Mesothelial cell of epicardium (in vitro differentiated cells): ENCODE data around the gene HSD11B1L. TPM values are rescaled to one million over a fixed set of nuclear protein-coding genes. Genes with fewer than 3 reads are reported as not detected.

Source experiments
- DNase-seq, 2 experiments: peaks; one replicate each; pipeline ENCODE4 v3.0.0; 2021; ENCODE audit warnings: low spot score in 2 of 2; ENCODE audit not compliant: unreplicated experiment in 2 of 2
- H3K27ac Mint-ChIP-seq: 2 replicates; pipeline ENCODE4 v1.8.0; 2021; ENCODE audit warnings: mixed read lengths
- H3K27me3 Mint-ChIP-seq: 2 replicates; pipeline ENCODE4 v1.8.0; 2021; ENCODE audit warnings: low read depth, mixed read lengths
- H3K36me3 Mint-ChIP-seq: 2 replicates; pipeline ENCODE4 v1.8.0; 2021; ENCODE audit warnings: mixed read lengths
- H3K4me1 Mint-ChIP-seq: 2 replicates; pipeline ENCODE4 v1.8.0; 2021; ENCODE audit warnings: mixed read lengths
- H3K4me3 Mint-ChIP-seq: 2 replicates; pipeline ENCODE4 v1.8.0; 2021; ENCODE audit warnings: mild to moderate bottlenecking, moderate library complexity, mixed read lengths
- H3K9me3 Mint-ChIP-seq: 2 replicates; pipeline ENCODE4 v1.8.0; 2021; ENCODE audit warnings: mixed read lengths
- total RNA-seq: library from RNA; stranded (reverse); gene quantifications from 3 replicates; pipeline ENCODE4 v1.2.1, GENCODE V29; 2021
- TF ChIP-seq, protein P1 (sequence below): fragments of 200-600 bp; sonication (generic); IDR thresholded peaks from one replicate; pipeline ENCODE4 v1.5.0; 2021; ENCODE audit warnings: antibody characterized with exemption; ENCODE audit not compliant: unreplicated experiment

HSD11B1L gene
- total RNA-seq, 1 donor from 2014 or later, result 16.0 TPM

DNA sequence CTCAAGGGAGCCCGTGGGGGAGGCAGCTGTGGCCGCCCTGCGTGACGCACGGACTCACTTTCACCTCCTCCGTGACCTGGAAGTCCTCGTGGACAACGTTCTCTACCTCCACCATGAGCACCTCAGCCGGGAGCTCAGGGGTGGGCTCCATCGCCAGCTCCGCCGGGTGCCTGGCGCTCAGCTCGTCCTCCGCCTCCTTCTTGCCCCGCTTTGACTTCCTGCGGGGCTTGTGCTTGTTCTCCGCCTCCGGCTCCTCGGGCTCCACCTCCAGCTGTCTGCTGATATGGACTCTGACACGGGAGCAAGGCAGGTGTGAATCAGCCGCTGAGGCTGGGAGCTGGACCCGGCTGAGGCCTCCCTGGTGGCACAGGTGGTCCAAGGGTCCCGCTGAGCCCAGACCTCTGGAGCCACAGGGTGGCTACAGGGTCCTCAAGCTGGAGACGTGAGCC lies 30.9 kb downstream of the HSD11B1L start:
- Mint-ChIP-seq H3K4me1 (peaks cover 1% of the 10 kb centered on the region), H3K4me3 (no peak overlapping the region), H3K27me3 (no peaks in the 10 kb centered on the region), H3K27ac (no peak overlapping the region), H3K36me3 (peaks cover 7% of the 10 kb centered on the region), H3K9me3 (no peaks in the 10 kb centered on the region)
- no peak for DNase-seq
- TF ChIP-seq, protein P1, sequence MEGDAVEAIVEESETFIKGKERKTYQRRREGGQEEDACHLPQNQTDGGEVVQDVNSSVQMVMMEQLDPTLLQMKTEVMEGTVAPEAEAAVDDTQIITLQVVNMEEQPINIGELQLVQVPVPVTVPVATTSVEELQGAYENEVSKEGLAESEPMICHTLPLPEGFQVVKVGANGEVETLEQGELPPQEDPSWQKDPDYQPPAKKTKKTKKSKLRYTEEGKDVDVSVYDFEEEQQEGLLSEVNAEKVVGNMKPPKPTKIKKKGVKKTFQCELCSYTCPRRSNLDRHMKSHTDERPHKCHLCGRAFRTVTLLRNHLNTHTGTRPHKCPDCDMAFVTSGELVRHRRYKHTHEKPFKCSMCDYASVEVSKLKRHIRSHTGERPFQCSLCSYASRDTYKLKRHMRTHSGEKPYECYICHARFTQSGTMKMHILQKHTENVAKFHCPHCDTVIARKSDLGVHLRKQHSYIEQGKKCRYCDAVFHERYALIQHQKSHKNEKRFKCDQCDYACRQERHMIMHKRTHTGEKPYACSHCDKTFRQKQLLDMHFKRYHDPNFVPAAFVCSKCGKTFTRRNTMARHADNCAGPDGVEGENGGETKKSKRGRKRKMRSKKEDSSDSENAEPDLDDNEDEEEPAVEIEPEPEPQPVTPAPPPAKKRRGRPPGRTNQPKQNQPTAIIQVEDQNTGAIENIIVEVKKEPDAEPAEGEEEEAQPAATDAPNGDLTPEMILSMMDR, result no peak

DNA sequence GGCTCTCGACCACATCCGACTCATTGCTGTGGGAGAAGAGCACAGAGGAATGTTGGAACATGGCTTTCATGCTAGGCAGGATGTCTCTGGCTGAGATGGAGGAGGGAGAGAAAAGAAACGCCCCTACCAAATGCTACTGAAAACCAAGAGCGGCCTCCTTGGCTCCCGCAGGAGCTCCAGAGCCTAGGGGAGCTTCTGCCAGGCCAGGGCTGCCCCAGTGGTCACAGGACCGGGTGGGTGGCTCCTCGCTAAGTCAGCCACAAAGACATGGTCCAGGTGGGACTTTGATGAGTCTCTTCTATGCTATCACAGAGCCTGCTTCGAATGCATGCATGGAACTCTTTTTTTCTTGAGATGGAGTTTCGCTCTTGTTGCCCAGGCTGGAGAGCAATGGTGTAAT lies 32.4 kb downstream of the HSD11B1L start:
- no peaks in the 10 kb centered on the region for H3K27me3 Mint-ChIP-seq
- H3K4me3 Mint-ChIP-seq, result no peak overlapping the region
- no peak for DNase-seq
- H3K27ac Mint-ChIP-seq, result no peak overlapping the region
- peaks cover 9% of the 10 kb centered on the region for H3K36me3 Mint-ChIP-seq
- peaks cover 5% of the 10 kb centered on the region for H3K4me1 Mint-ChIP-seq
- TF ChIP-seq, protein P1, result no peak
- no peaks in the 10 kb centered on the region for H3K9me3 Mint-ChIP-seq

DNA sequence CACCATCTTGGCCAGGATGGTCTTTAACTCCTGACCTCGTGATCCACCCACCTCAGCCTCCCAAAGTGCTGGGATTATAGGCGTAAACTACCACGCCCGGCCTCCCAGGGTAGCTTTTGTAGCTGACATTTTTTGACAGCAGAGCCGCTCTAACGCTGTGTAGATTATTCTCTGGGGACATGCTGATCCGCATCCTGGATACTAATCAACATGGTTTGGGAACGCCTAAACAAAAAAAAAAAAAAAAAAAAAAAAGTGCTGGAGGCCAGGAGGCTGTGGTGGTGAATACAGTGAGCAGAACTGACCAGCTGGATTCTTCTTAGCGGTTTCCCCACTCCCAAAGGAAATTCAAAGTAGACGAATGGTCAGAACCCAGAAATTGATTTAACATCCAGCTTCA lies 34.0 kb downstream of the HSD11B1L start:
- H3K4me3 Mint-ChIP-seq, result no peak overlapping the region
- TF ChIP-seq, protein P1, result no peak
- H3K9me3 Mint-ChIP-seq, result no peaks in the 10 kb centered on the region
- H3K36me3 Mint-ChIP-seq, result peaks cover 9% of the 10 kb centered on the region
- DNase-seq, result no peak
- H3K27me3 Mint-ChIP-seq, result no peaks in the 10 kb centered on the region
- H3K27ac Mint-ChIP-seq, result no peak overlapping the region
- H3K4me1 Mint-ChIP-seq, result peaks cover 15% of the 10 kb centered on the region

DNA sequence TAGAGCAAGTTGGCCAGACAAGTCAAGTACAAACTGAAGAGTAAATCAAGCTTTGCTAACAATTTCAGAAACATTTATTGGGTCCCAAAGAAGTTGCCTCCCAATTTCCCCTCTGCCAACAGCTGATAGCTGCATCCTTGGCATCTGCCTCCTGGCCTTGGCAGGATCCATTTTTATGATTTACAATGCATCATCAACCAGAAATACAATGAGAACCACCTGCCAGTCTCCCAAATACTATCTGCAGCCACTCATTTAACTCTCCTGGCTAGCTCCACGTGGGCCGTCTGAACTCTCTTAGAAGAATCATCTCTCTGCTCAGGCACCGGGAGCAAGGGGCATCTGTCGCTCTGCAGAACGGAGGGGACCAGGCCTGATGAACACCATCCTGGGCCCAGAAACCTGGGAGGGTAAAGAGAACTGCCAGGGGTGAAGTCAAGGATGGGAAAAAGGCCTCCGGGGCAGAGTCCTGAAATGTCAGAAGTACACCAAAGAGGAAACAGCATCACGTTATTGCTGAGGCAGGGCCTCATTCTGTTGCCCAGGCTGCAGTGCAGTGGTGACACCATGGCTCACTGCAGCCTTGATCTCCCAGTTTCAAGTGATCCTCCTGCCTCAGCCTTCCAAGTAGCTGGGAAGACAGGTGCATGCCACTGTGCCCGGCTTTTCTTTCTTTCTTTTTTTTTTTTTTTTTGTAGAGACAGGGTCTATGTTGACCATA lies 36.5 kb downstream of the HSD11B1L start:
- H3K9me3 Mint-ChIP-seq, result no peaks in the 10 kb centered on the region
- peaks cover 9% of the 10 kb centered on the region for H3K36me3 Mint-ChIP-seq
- no peaks in the 10 kb centered on the region for H3K27me3 Mint-ChIP-seq
- H3K4me3 Mint-ChIP-seq, result peak overlapping the region; percentile 88
- no peak overlapping the region for H3K27ac Mint-ChIP-seq
- TF ChIP-seq, protein P1, result no peak
- DNase-seq, result no peak
- H3K4me1 Mint-ChIP-seq, result peaks cover 15% of the 10 kb centered on the region

DNA sequence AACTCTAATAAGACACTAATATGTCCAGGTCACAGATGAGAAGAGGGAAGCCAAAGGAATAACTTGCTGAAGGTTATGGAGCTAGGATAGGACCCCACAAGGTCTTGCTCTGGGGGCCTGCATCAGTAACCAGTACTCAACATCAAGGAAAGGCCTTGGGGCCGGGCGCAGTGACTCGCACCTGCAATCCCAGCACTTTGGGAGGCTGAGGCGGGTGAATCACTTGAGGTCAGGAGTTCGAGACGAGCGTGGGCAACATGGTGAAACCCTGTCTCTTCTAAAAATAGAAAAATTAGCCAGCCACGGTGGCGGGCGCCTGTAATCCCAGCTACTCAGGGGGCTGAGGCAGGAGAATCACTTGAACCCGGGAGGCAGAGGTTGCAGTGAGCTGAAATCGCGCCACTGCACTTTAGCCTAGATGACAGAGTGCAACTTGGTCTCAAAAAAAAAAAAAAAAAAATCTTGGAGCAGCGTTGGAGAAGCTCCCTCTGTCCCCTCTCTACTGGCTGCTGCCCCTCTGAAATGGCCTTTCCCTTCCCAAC lies 37.3 kb downstream of the HSD11B1L start:
- Mint-ChIP-seq H3K27me3 (no peaks in the 10 kb centered on the region), H3K4me1 (peaks cover 15% of the 10 kb centered on the region), H3K27ac (peak overlapping the region; percentile 9), H3K36me3 (peaks cover 9% of the 10 kb centered on the region), H3K4me3 (peak overlapping the region; percentile 88), H3K9me3 (no peaks in the 10 kb centered on the region)
- DNase-seq, result no peak
- TF ChIP-seq, protein P1, result no peak
